Caco-2 (cell line): ENCODE results near the gene REEP6. TPM values are rescaled to one million over a fixed set of nuclear protein-coding genes. Genes with fewer than 3 reads are reported as not detected.
A peak's percentile ranks its signal among the peaks of the same experiment; 100 is the strongest.

Source experiments
- BruUV-seq: library from RNA; stranded (reverse); fragments of 400-500 nt; replicated peaks from 2 replicates; lab custom pipeline; 2021; lab: Mats Ljungman, UMichigan
- CTCF ChIA-PET: fragments of 300-600 bp; sonication (Branson Sonifier 250); formaldehyde crosslinking; loops from one replicate; lab custom pipeline; 2022; ENCODE audit warnings: antibody characterized with exemption; lab: Charles Lee
- POLR2A ChIA-PET: fragments of 300-600 bp; sonication (Branson Sonifier 250); formaldehyde crosslinking; loops from one replicate; lab custom pipeline; 2022; ENCODE audit warnings: antibody characterized with exemption; lab: Charles Lee
- DNase-seq, 2 experiments: peaks; one replicate each; pipeline versions ENCODE4 v3.0.0 to v3.0.0-alpha.2; 2020 to 2022
- H3K27me3 ChIP-seq: replicated peaks from 2 replicates; pipeline ENCODE4 v1.6.0; 2011; ENCODE audit warnings: low read length; ENCODE audit not compliant: control insufficient read depth, insufficient read depth
- H3K36me3 ChIP-seq: 2 replicates; pipeline ENCODE4 v1.5.1; 2011; ENCODE audit warnings: low read length; ENCODE audit not compliant: control insufficient read depth, insufficient read depth
- H3K4me1 ChIP-seq: fragments of 250-450 bp; sonication (Bioruptor Pico); 2 replicates; pipeline ENCODE4 v1.5.1; 2020; ENCODE audit warnings: mild to moderate bottlenecking
- H3K4me3 ChIP-seq: 2 replicates; pipeline ENCODE4 v1.5.1; 2011; ENCODE audit warnings: low read depth, mild to moderate bottlenecking, control low read depth, low read length
- H3K9me3 ChIP-seq: fragments of 250-450 bp; sonication (Bioruptor Pico); 2 replicates; pipeline ENCODE4 v1.5.1; 2020; ENCODE audit warnings: mild to moderate bottlenecking, moderate library complexity
- H3K27ac Mint-ChIP-seq: one replicate; pipeline ENCODE4 v1.8.0; 2022; ENCODE audit warnings: mixed read lengths; ENCODE audit not compliant: unreplicated experiment
- H3K27me3 Mint-ChIP-seq: one replicate; pipeline ENCODE4 v1.8.0; 2022; ENCODE audit warnings: mixed read lengths; ENCODE audit not compliant: insufficient read depth, unreplicated experiment
- H3K36me3 Mint-ChIP-seq: one replicate; pipeline ENCODE4 v1.8.0; 2022; ENCODE audit warnings: mild to moderate bottlenecking, mixed read lengths; ENCODE audit not compliant: insufficient read depth, unreplicated experiment
- H3K4me1 Mint-ChIP-seq: one replicate; pipeline ENCODE4 v1.8.0; 2022; ENCODE audit warnings: low read depth, mixed read lengths; ENCODE audit not compliant: unreplicated experiment
- H3K4me3 Mint-ChIP-seq: one replicate; pipeline ENCODE4 v1.8.0; 2022; ENCODE audit warnings: mild to moderate bottlenecking, moderate library complexity, mixed read lengths; ENCODE audit not compliant: unreplicated experiment
- H3K9me3 Mint-ChIP-seq: one replicate; pipeline ENCODE4 v1.8.0; 2022; ENCODE audit warnings: mixed read lengths; ENCODE audit not compliant: unreplicated experiment
- intact Hi-C: fragments of 100-400 bp; cut with micrococcal nuclease; formaldehyde crosslinking; loops from one replicate; pipeline ENCODE4 v1.10.0; 2022; ENCODE audit not compliant: unreplicated experiment
- total RNA-seq: library from RNA; stranded (reverse); gene quantifications from 2 replicates; pipeline ENCODE4 v1.2.3, GENCODE V29; 2022
- TF ChIP-seq, protein P1 (sequence below), 2 experiments: fragments of 200-600 bp in 1 of 2; IDR thresholded peaks; 1 replicate in 1 of 2; 2 replicates in 1 of 2; pipeline versions ENCODE4 v1.5.1 to v1.8.0; 2011 to 2022; ENCODE audit warnings: antibody characterized with exemption in 1 of 2, control low read depth in 1 of 2, inconsistent platforms in 1 of 2, low read depth in 1 of 2, low read length in 1 of 2, mild to moderate bottlenecking in 1 of 2, moderate library complexity in 1 of 2; ENCODE audit not compliant: insufficient read depth in 1 of 2, severe bottlenecking in 1 of 2, unreplicated experiment in 1 of 2

The REEP6 gene
- total RNA-seq, 1 experiment from 2014 or later, result 50.2 TPM

DNA sequence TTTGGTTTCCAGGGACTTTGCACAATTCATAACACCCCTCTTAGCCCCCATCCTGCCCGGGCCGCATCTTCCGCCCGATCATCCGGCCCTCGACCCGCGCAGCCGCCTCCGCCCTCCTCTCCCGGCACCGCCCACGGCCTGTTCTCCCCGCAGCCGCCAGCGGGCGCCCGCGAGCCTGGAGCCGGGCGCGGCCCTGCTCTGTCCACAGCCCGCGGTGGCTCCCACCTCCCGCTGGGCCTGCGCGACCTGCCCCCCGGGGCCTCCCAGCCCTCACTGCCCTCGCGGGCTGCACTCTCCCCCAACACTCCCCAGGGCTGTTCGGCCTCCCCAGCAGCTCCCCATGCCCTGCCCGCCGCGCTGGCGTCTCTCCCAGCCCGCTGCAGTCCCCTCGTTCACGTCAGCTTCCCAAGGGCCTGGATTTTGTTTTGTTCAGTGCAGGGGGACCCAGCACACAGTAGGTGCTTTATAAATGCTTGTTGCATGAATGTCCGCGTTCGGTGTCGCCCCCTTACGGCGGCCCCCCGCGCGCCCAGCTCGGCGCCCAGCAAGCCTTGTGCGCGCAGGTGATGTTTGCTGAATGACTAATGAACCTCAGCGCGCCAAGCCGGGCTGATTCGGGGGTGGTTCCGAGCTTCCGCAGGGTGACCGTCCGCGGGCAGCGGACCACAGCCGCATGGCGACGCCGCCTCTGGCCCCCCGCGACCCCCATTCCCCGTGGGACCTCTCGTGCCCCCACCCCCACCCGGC is 45.6 kb upstream of the REEP6 start:
- H3K27me3 ChIP-seq, result no peaks in the 10 kb centered on the region
- H3K4me1 ChIP-seq, result peaks cover 27% of the 10 kb centered on the region
- Mint-ChIP-seq H3K27me3 (no peaks in the 10 kb centered on the region), H3K9me3 (no peaks in the 10 kb centered on the region), H3K4me3 (peak overlapping the region; percentile 76), H3K36me3 (peaks cover 42% of the 10 kb centered on the region), H3K4me1 (peaks cover 10% of the 10 kb centered on the region), H3K27ac (peak overlapping the region; percentile 74)
- intact Hi-C loops, result no loop called here
- BruUV-seq, result no TSS peak
- ChIA-PET POLR2A (interaction anchor here (0.6 kb wide), 1 partner anchor 69 kb away, joined by 5 read pairs; no protein-coding TSS in a partner anchor), CTCF (no interaction called here)
- peak overlapping the region; percentile 65 for H3K4me3 ChIP-seq
- DNase-seq, result peak in 1 of 2 experiments; percentile 77
- peaks cover 5% of the 10 kb centered on the region for H3K36me3 ChIP-seq
- TF ChIP-seq, protein P1, sequence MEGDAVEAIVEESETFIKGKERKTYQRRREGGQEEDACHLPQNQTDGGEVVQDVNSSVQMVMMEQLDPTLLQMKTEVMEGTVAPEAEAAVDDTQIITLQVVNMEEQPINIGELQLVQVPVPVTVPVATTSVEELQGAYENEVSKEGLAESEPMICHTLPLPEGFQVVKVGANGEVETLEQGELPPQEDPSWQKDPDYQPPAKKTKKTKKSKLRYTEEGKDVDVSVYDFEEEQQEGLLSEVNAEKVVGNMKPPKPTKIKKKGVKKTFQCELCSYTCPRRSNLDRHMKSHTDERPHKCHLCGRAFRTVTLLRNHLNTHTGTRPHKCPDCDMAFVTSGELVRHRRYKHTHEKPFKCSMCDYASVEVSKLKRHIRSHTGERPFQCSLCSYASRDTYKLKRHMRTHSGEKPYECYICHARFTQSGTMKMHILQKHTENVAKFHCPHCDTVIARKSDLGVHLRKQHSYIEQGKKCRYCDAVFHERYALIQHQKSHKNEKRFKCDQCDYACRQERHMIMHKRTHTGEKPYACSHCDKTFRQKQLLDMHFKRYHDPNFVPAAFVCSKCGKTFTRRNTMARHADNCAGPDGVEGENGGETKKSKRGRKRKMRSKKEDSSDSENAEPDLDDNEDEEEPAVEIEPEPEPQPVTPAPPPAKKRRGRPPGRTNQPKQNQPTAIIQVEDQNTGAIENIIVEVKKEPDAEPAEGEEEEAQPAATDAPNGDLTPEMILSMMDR (IDR thresholded peaks at IDR 0.05; ENCODE audit: insufficient read depth in 1 of 2, low read depth in 1 of 2, low read length in 1 of 2, severe bottlenecking in 1 of 2, unreplicated experiment in 1 of 2), result peak; percentile 19 to 70
- H3K9me3 ChIP-seq, result no peaks in the 10 kb centered on the region

DNA sequence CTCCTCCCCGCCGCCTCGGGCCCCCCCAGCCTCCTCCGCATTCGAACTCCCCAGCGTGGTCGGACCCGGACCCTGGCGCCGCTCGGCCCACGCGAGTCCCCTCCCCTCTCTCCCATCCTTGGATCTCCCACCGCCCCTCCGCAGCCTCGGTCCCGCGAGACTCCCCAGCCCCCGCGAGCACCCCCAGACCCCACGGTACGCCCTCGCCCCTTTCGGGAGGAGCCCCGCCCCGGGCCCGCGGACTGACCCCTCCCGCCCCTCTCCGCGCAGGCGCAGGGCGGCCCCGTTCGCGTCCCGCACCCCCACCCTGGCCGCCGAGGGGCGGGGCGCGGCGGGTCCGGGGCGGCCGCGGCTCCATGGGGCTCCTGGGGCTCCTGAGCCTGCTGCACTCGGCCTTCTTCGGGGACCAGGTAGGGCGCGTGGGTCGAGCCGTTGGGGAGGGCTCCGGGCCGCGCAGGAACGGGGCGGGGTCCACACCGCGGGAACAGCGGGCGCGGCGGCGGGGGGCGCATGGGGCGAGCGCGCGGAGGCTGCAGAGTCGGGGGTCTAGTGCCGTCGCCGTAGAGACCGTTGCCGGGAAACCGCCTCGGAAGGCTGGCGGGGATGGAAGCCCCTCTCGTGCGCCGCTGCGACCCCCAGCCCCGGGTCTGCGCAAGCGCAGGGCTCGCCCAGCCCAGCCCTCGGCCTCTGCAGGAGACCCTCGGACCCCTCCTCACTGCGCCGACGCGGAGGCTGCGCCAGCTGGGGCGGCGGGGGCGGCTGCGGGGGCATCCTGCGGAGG is 44.9 kb upstream of the REEP6 start:
- ChIA-PET CTCF (no interaction called here), POLR2A (no interaction called here)
- peaks cover 42% of the 10 kb centered on the region for H3K36me3 Mint-ChIP-seq
- peaks cover 4% of the 10 kb centered on the region for H3K27me3 Mint-ChIP-seq
- Histone ChIP-seq H3K9me3 (no peaks in the 10 kb centered on the region), H3K4me3 (peak overlapping the region; percentile 65), H3K4me1 (peaks cover 20% of the 10 kb centered on the region), H3K36me3 (no peaks in the 10 kb centered on the region), H3K27me3 (no peaks in the 10 kb centered on the region)
- intact Hi-C loops, result no loop called here
- peak; percentile 80 to 87 for DNase-seq
- H3K4me3 Mint-ChIP-seq, result peak overlapping the region; percentile 76
- peak overlapping the region; percentile 74 for H3K27ac Mint-ChIP-seq
- no TSS peak for BruUV-seq
- H3K4me1 Mint-ChIP-seq, result peaks cover 10% of the 10 kb centered on the region
- no peaks in the 10 kb centered on the region for H3K9me3 Mint-ChIP-seq
- TF ChIP-seq, protein P1 (IDR thresholded peaks at IDR 0.05; ENCODE audit: insufficient read depth in 1 of 2, low read depth in 1 of 2, low read length in 1 of 2, severe bottlenecking in 1 of 2, unreplicated experiment in 1 of 2), result no peak

DNA sequence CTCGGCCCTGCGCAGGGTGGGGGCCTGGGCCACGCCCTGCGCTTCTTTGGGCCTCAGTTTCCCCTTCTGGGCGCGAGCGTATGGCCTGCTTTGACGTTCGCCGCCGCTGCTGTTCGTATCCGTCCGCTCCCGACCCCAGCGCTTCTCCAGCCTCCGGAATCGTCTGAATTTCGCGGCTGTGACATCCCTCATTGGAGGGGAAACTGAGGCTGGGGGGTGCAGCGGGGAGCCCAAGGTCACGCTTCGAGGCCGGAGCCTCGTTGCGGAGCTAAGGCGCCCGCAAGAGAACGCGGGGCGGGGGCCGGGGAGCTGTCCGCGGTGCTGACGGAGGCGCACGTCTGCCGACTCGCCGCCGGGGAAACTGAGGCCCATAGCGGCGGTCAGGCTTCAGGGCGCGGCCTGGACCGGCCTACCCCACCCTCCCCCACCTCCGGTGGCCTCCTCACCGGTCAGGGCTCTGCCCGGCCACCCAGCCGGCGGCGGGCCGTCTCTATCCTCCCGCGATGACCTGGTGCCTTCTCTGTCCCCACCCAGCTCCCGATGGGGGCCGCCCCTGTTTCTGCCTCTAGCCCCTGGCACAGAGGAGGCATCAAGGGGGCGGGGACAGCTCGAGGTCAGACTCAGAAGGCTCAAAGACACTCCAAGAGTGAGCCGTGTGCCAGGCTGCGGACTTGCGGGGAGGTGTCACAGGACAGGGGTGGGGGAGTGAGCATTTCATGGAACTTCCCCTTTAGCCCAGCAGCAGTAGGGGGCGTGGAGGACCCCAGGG is 44.1 kb upstream of the REEP6 start:
- ChIA-PET CTCF (no interaction called here), POLR2A (no interaction called here)
- Histone ChIP-seq H3K4me1 (peaks cover 20% of the 10 kb centered on the region), H3K9me3 (no peaks in the 10 kb centered on the region), H3K36me3 (no peaks in the 10 kb centered on the region), H3K27me3 (no peaks in the 10 kb centered on the region), H3K4me3 (peak overlapping the region; percentile 65)
- Mint-ChIP-seq H3K4me1 (peaks cover 10% of the 10 kb centered on the region), H3K27me3 (peaks cover 4% of the 10 kb centered on the region), H3K9me3 (no peaks in the 10 kb centered on the region), H3K4me3 (peak overlapping the region; percentile 76), H3K36me3 (peaks cover 39% of the 10 kb centered on the region), H3K27ac (no peak overlapping the region)
- no TSS peak for BruUV-seq
- TF ChIP-seq, protein P1 (IDR thresholded peaks at IDR 0.05; ENCODE audit: insufficient read depth in 1 of 2, low read depth in 1 of 2, low read length in 1 of 2, severe bottlenecking in 1 of 2, unreplicated experiment in 1 of 2), result no peak
- intact Hi-C loops, result no loop called here
- no peak for DNase-seq
